Measurements from ENCODE around the gene MAP3K20.
"Not testable (repeated sequence)": the region's sequence is repeated elsewhere in the genome, so short reads cannot be mapped to it uniquely, and the experiment has no call there.

GRCh38 chr2:173128132-173128531 lies 52.5 kb downstream of the MAP3K20 start:
- TF ChIP-seq CTCF (IDR thresholded peaks at IDR 0.05; ENCODE audit: control extremely low read depth in 1 of 3, insufficient read depth in 1 of 3, low read depth in 1 of 3, low read length in 3 of 3); EP300 (IDR thresholded peaks at IDR 0.05; ENCODE audit: borderline replicate concordance in 1 of 2, low read depth in 2 of 2, low read length in 2 of 2); HDAC2 (IDR thresholded peaks at IDR 0.05; ENCODE audit: borderline replicate concordance in 1 of 2, low read depth in 2 of 2, low read length in 2 of 2); BRCA1 (IDR thresholded peaks at IDR 0.05; ENCODE audit: low read depth, low read length); MAFK (IDR thresholded peaks at IDR 0.05; ENCODE audit: low read depth, low read length); NRF1 (IDR thresholded peaks at IDR 0.05; ENCODE audit: low read depth, low read length); RFX5 (IDR thresholded peaks at IDR 0.05; ENCODE audit: borderline replicate concordance, low read depth, low read length); CBX8 (IDR thresholded peaks at IDR 0.05; ENCODE audit: borderline replicate concordance, low read depth, low read length): not testable (repeated sequence)

Data from H1 (cell line).